ENCODE measurements around the gene TMCC3.
A peak's percentile ranks its signal among the peaks of the same experiment; 100 is the strongest.

Gene TMCC3

DNA sequence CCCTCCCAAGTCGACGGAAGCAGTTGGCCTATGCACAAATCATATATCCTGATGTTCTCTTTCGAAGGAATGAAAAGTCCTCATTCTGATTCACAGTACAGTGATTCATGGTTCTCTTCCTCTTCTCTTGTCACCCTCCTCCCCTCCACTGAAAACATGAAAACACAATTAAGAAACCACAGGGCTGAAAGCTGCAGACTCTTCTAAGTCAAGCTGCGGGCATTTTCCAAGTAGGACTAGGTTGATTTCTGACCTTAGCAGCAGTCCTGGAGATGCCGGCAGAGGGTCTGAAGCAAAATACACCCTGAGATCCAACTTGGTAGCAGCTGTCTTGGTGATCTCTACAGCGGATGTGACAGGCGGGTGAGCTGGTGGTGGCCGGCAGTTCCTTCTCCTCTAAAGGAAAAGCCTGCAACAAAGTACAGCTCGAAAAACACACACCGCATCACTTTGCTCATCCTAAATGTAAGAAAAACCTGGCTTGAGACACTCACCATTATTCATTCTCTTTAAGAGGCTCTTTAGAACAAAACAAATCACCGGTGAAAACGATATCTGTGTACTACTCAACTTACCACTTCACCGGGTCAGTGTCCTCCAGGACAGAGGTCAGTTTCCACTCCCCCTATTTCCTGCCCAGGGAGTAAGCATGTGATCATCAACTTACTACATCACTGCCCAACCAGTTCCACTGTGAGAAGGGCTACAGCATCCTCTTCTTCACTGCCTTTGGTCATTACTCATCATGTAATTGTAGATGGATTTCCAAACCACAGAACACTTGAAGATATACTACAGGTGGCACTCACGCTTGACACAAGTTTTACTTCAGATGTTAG lies 6.0 kb downstream of the TMCC3 start (continued):
- TF ChIP-seq IKZF3 (tag by site-specific recombination; IDR thresholded peaks at IDR 0.05) = no peak
- no peak for TF ChIP-seq ZNF654 (tag by site-specific recombination; IDR thresholded peaks at IDR 0.05; ENCODE audit: low read depth)
- no peak for TF ChIP-seq PATZ1 (tag by site-specific recombination; IDR thresholded peaks at IDR 0.05)
- TF ChIP-seq KLF7 (tag by site-specific recombination; IDR thresholded peaks at IDR 0.05; ENCODE audit: borderline replicate concordance) = no peak
- TF ChIP-seq ZNF132 (tag by site-specific recombination; IDR thresholded peaks at IDR 0.05; ENCODE audit: borderline replicate concordance) = no peak
- peak; percentile 49; the same call in 1 of the 2 replicates for TF ChIP-seq OSR2 (tag by site-specific recombination; IDR thresholded peaks at IDR 0.05)
- TF ChIP-seq ZNF639 (tag by site-specific recombination; IDR thresholded peaks at IDR 0.05) = no peak
- TF ChIP-seq ZNF121 (tag by site-specific recombination; IDR thresholded peaks at IDR 0.05) = no peak
- TF ChIP-seq TSHZ1 (tag by site-specific recombination; IDR thresholded peaks at IDR 0.05; ENCODE audit: borderline replicate concordance) = no peak
- no peak for TF ChIP-seq ZNF211 (tag by site-specific recombination; IDR thresholded peaks at IDR 0.05; ENCODE audit: low read depth)
- TF ChIP-seq FEZF1 (tag by site-specific recombination; IDR thresholded peaks at IDR 0.05) = no peak
- TF ChIP-seq, protein P1, sequence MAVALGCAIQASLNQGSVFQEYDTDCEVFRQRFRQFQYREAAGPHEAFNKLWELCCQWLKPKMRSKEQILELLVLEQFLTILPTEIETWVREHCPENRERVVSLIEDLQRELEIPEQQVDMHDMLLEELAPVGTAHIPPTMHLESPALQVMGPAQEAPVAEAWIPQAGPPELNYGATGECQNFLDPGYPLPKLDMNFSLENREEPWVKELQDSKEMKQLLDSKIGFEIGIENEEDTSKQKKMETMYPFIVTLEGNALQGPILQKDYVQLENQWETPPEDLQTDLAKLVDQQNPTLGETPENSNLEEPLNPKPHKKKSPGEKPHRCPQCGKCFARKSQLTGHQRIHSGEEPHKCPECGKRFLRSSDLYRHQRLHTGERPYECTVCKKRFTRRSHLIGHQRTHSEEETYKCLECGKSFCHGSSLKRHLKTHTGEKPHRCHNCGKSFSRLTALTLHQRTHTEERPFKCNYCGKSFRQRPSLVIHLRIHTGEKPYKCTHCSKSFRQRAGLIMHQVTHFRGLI (tag by site-specific recombination; IDR thresholded peaks at IDR 0.05) = peak; percentile 54; the same call in 1 of the 2 replicates
- TF ChIP-seq ZXDB (tag by site-specific recombination; IDR thresholded peaks at IDR 0.05) = no peak
- no peak for TF ChIP-seq ZNF114 (tag by site-specific recombination; IDR thresholded peaks at IDR 0.05)
- no peak for TF ChIP-seq ZFP69B (tag by site-specific recombination; IDR thresholded peaks at IDR 0.05)
- no peak for TF ChIP-seq GLIS2 (tag by site-specific recombination; IDR thresholded peaks at IDR 0.05)
- peak; percentile 52; the same call in 1 of the 2 replicates for TF ChIP-seq SP7 (tag by site-specific recombination; IDR thresholded peaks at IDR 0.05)
- TF ChIP-seq, protein P2, sequence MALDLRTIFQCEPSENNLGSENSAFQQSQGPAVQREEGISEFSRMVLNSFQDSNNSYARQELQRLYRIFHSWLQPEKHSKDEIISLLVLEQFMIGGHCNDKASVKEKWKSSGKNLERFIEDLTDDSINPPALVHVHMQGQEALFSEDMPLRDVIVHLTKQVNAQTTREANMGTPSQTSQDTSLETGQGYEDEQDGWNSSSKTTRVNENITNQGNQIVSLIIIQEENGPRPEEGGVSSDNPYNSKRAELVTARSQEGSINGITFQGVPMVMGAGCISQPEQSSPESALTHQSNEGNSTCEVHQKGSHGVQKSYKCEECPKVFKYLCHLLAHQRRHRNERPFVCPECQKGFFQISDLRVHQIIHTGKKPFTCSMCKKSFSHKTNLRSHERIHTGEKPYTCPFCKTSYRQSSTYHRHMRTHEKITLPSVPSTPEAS (tag by site-specific recombination; IDR thresholded peaks at IDR 0.05) = no peak
- no peak for TF ChIP-seq ZNF76 (tag by site-specific recombination; IDR thresholded peaks at IDR 0.05; ENCODE audit: borderline replicate concordance, low read depth)
- peak; percentile 19; the same call in 1 of the 2 replicates for TF ChIP-seq ZBTB21 (tag by site-specific recombination; IDR thresholded peaks at IDR 0.05)
- TF ChIP-seq, protein P3, sequence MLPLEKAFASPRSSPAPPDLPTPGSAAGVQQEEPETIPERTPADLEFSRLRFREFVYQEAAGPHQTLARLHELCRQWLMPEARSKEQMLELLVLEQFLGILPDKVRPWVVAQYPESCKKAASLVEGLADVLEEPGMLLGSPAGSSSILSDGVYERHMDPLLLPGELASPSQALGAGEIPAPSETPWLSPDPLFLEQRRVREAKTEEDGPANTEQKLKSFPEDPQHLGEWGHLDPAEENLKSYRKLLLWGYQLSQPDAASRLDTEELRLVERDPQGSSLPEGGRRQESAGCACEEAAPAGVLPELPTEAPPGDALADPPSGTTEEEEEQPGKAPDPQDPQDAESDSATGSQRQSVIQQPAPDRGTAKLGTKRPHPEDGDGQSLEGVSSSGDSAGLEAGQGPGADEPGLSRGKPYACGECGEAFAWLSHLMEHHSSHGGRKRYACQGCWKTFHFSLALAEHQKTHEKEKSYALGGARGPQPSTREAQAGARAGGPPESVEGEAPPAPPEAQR (tag by site-specific recombination; IDR thresholded peaks at IDR 0.05) = no peak
- TF ChIP-seq ZNF664 (tag by site-specific recombination; IDR thresholded peaks at IDR 0.05) = no peak
- TF ChIP-seq, protein P4, sequence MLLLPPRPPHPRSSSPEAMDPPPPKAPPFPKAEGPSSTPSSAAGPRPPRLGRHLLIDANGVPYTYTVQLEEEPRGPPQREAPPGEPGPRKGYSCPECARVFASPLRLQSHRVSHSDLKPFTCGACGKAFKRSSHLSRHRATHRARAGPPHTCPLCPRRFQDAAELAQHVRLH (tag by site-specific recombination; IDR thresholded peaks at IDR 0.05) = no peak
- no peak for TF ChIP-seq PBX3 (CRISPR knock-in tag; IDR thresholded peaks at IDR 0.05)
- peak; percentile 93 for TF ChIP-seq SCRT2 (tag by site-specific recombination; IDR thresholded peaks at IDR 0.05)
- no peak for TF ChIP-seq ZNF701 (tag by site-specific recombination; IDR thresholded peaks at IDR 0.05)
- TF ChIP-seq ZNF133 (tag by site-specific recombination; IDR thresholded peaks at IDR 0.05) = no peak
